SIG-M5 treated with dmso at 0.1 percent for 504 hours (cell line): Measurements from ENCODE around the gene PAQR9.

Experiments
- DNase-seq: peaks from one replicate; lab custom pipeline; 2025; ENCODE audit not compliant: unreplicated experiment; lab: John Stamatoyannopoulos, UW

The PAQR9 gene

DNA sequence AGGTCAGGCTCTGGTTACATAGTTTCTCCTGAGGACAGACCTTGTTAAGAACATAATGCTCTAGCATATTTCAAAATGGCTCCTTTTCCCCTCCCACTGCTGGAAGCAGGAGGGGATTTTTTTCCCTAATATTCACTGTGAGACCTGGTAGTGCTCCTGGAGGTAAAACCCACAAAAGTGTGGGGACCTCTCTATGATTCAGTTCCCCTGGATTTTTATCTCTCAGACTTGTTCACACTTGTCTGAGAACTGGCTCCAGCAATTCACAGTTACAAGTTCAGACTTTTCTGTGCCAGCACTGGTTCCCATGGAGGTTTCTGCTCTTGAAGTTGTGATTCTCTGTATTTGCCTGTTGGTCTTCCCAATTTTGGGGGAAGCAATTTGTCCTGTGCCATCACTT is 38.3 kb downstream of the PAQR9 start:
- no peak for DNase-seq

DNA sequence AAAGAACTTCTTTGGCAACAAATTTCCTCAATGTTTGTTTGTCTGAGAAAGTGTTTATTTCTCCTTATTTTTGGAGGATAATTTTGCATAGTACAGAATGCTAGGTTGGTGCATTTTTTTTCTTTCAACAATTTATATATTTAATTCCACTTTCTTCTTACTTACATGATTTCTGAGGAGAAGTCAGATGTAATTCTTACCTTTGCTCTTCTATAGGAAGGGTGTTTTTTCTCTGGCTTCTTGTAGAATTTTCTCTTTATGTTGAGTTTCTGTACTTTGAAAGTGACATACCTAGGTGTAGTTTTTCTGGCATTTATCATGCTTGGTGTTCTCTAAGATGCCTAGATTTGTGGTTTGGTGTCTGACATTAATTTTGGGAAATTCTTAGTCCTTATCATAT is 39.8 kb downstream of the PAQR9 start:
- no peak for DNase-seq

DNA sequence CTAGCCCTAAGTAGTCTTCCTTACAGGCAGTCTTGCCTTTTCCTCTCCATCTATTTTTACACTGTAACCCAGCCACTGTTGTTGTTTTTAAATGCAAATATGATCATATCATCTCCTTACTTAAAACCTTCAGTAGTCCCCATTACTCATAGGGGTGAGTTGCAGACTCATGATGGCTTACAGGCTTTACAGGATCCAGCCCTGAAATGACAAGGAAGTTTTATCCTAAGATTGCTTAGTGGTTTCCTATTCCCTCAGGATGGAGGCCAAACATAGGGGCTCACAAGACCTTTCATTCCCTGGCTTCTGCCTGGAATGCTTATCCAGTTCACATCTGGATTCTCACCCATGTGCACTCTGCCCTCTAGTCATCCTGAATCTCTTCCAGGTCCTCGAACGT is 46.9 kb downstream of the PAQR9 start:
- no peak for DNase-seq

DNA sequence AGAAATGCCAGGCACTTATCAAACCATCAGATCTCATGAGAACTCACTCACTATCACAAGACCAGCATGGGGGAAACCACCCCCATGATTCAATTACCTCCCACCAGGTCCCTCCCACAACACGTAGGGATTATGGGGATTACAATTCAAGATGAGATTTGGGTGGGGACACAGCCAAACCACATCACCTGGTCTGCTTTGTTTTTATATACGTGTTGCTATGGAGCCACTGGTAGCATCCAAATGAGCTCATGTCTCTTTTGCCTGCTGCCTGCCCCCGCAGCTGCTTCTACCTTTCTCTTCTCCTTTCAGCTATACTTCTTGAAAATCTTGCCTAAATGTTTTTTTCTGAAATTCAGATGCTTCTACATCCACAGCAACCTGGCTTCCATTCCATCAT is 47.8 kb downstream of the PAQR9 start:
- no peak for DNase-seq

DNA sequence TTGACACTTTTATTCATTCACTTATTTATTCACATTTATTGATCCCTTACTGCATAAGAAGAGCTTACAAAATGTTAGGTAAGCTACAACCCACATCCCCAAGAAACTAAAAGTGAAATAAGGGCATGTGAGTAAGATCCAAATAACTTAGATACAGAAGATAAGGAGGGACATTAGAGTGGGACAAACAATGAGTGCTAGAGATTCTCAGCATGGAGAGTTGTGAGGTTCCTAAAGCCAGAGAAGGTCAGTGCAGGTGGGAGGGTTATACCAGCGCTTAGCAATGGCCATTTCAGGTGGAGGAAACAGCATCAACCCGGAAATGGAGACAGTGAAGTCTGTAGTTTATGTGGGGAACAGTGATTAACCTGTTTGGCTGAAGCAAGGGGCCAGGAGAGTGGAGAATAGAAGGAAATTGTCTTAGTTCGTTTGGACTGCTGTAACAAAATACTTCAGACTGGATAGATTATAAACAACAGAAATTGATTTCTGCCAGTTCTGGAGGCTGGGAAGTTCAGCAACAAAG is 49.1 kb downstream of the PAQR9 start:
- DNase-seq = no peak

DNA sequence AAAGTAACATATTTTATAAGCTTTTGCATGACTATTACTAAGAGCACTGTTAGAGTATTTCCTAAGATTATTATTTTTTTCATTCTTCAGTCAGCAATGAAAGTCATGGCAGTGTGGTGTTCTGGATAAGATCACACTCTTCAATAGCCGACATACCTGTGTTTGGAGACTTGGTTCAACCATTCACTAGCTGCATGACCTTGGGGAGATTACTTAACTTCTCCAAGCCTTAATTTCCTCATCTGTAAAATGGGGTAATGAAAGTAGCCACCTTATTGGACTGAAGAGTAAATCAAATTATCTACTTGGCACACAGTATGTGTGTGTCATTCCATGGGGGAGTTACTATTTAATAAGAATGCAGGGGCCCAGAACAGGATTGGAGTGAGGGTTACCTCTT is 50.0 kb downstream of the PAQR9 start:
- DNase-seq = no peak

DNA sequence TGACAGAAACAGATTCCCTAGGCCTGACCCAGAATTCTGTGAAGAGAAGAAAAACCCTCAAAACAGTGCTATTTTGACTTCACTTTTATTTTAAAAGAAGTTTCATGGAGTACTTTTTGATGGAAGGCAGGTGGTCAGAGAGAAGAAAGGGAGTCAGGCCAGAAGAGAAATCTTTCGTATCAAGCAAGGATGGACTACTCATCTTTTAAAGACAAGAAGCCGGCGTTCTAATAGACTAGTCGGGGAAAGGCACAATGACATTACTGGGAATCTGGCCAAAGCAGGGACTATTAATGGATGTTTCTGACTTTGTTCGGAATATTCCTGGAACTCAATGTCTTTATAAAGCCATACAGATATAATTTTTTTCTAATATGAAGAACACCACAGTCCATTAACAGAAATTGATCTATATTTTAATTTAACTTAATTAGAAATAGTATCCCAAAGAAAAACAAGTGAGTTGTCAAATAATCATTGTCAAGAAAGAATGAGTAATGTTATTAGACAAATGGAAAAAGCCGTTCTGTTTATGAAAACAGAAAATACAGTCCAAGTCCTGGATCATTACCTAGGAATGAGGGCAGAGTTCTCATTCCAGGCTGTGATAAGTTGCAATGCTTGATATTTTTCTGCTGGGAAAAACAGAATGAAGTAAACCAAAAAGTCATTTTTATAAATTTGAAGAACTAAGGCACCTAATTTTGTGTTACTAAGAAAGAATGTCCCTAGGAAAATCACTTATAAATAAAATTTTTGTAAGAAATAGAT is 50.9 kb downstream of the PAQR9 start:
- DNase-seq = no peak
